Motor neuron (in vitro differentiated cells): ENCODE results near the gene TSPAN18. TPM values are rescaled to one million over a fixed set of nuclear protein-coding genes. Genes with fewer than 3 reads are reported as not detected.

ENCODE experiments used
- ATAC-seq, 8 experiments: fragments of 200-7000 bp; cut with Tn5 transposase; replicated peaks in 6 of 8; 2 replicates each; pipeline ENCODE4 v1.8.0; 2021; ENCODE audit warnings: mild to moderate bottlenecking in 8 of 8, moderate library complexity in 8 of 8
- H3K27ac ChIP-seq, 2 donors: fragments of 250-450 bp; sonication (Bioruptor Pico); 2 replicates each; pipeline ENCODE4 v1.9.0; 2021; ENCODE audit warnings: antibody characterized with exemption in 2 of 2, mild to moderate bottlenecking in 2 of 2, moderate library complexity in 1 of 2
- H3K4me1 ChIP-seq, 2 donors: fragments of 250-450 bp; sonication (Bioruptor Pico); replicated peaks in 1 of 2; 2 replicates each; pipeline ENCODE4 v1.6.1; 2021; ENCODE audit warnings: antibody characterized with exemption in 2 of 2, mild to moderate bottlenecking in 2 of 2, moderate library complexity in 1 of 2
- H3K4me3 ChIP-seq, 5 donors: fragments of 250-450 bp; sonication (Bioruptor Pico); 2 replicates each; pipeline ENCODE4 v1.9.0; 2021; ENCODE audit warnings: antibody characterized with exemption in 5 of 5, mild to moderate bottlenecking in 5 of 5, moderate library complexity in 4 of 5
- WGBS, 10 experiments: fragments of 450-650 bp; shearing (Covaris generic); methylation state at CpG; one replicate each; pipeline ENCODE4 v1.0.0; 2022; 5-methylcytosine and 5-hydroxymethylcytosine counted together
- in situ Hi-C, 9 experiments: fragments of 400-800 bp; cut with MboI; loops; one replicate each; pipeline ENCODE4 v1.15.0; 2021; ENCODE audit warnings: low sequenced_read_pairs in 9 of 9, low pct_unique_long_range_greater_than_20kb in 2 of 9; ENCODE audit not compliant: unreplicated experiment in 9 of 9
- total RNA-seq, 8 experiments: library from RNA; unstranded; fragments of 300-600 nt; gene quantifications; 2 replicates each; pipeline versions ENCODE4 v1.2.3 to v1.2.4, GENCODE V29; 2022

TSPAN18 gene
- total RNA-seq, 8 experiments from 2014 or later: 17.4 to 128 (median 30.2) TPM

DNA sequence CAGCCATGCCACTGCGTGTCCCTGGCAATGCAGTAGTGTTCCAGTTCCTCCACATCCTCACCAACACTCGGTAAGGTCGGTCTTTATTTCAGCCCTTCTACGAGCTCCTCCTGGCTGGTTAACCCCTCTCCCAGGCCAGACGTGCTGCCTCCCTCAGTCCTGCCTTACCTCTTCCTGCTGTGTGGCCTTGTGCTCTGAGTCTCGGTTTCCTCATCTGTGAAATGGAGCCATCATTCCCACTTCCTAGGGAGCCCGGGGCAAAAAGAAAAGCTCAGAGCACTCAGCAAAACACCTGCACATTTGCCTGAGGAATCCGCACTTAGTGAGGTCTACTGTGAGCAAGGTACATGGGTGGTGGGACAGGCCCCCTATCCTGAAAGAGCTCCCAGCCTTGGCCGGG is 214.1 kb downstream of the TSPAN18 start:
- Histone ChIP-seq H3K4me1 (peaks cover 41 to 57% of the 10 kb centered on the region in 2 donors), H3K4me3 (no peak overlapping the region), H3K27ac (no peak overlapping the region)
- in situ Hi-C loops: loop anchor here in 8 of 9 experiments (25.0 kb wide), 3 partner anchors 346 to 396 kb away; partner anchors contain the start of gene SYT13 (in 4 of the 8)
- WGBS, 10 experiments: 84 to 96% (median 91%) methylated on average over 2 to 5 of the region's 9 CpGs; no CpG with 5 or more reads in 4 of the 10 experiments
- no peak for ATAC-seq

GRCh38 chr11:44941259-44942021 is 214.7 kb downstream of the TSPAN18 start:
- no peak overlapping the region for H3K27ac ChIP-seq
- 20 to 100% (median 83%) methylated on average over 1 to 10 of the region's 12 CpGs; no CpG with 5 or more reads in 1 of the 10 experiments for WGBS, 10 experiments
- in situ Hi-C loops: loop anchor here in 8 of 9 experiments (25.0 kb wide), 3 partner anchors 346 to 396 kb away; partner anchors contain the start of gene SYT13 (in 4 of the 8)
- no peak overlapping the region for H3K4me3 ChIP-seq
- H3K4me1 ChIP-seq: peaks cover 47 to 64% of the 10 kb centered on the region in 2 donors
- ATAC-seq: no peak

- in situ Hi-C loops: loop anchor here in 8 of 9 experiments (25.0 kb wide), 3 partner anchors 345 to 395 kb away; partner anchors contain the start of gene SYT13 (in 4 of the 8)
- no peak for ATAC-seq
- no peak overlapping the region for H3K4me3 ChIP-seq
- peaks cover 52 to 70% of the 10 kb centered on the region in 2 donors for H3K4me1 ChIP-seq
- H3K27ac ChIP-seq: no peak overlapping the region
- 60 to 100% (median 85%) methylated on average over 1 to 6 of the region's 10 CpGs; no CpG with 5 or more reads in 6 of the 10 experiments for WGBS, 10 experiments
These were observed 215.5 kb downstream of the TSPAN18 start for GRCh38 chr11:44942029-44942955.

DNA sequence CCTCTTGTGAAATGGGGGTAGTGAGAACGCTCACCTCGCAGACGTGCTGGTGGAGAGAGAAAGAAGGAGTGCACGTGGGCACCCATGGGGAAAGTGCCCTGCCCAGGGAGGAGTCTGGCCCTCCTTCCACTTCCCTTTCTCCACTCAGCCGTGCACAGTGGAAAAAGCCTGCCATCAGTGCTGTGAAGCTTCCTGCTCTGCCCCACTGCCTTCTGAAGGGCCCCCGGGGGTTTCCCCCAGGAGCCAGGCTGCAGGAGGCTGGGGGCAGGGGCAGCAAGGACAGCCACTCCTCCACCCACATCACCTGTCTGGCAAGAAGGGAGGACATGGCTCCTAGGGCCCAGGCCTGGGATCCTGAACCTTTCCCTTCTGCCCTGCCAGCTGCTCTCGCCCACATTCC is 216.4 kb downstream of the TSPAN18 start:
- in situ Hi-C loops: loop anchor here in 8 of 9 experiments (25.0 kb wide), 3 partner anchors 344 to 394 kb away; partner anchors contain the start of gene SYT13 (in 4 of the 8)
- 60 to 100% (median 73%) methylated on average over 1 to 2 of the region's 7 CpGs; no CpG with 5 or more reads in 6 of the 10 experiments for WGBS, 10 experiments
- Histone ChIP-seq H3K4me3 (no peak overlapping the region), H3K4me1 (peaks cover 54 to 73% of the 10 kb centered on the region in 2 donors), H3K27ac (no peak overlapping the region)
- no peak for ATAC-seq

DNA sequence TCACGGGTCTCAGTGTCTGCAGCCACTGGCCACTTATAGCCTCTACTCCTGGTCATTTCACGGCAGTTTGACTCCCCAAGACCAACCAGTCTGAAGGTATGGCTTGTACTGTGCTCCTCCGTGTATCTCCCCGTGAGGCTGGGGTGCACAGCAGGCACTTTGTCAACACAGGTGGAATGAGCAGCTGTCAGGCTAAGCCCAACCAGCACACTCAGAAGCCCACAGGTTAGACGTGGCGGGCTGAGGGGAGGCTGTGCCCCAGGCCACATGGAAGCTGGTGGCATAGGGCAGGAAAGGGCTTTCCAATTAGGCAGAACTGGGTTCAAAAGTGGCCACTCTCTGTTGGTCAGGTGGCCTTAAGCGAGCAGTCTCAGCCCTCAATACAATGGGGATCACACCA is 216.9 kb downstream of the TSPAN18 start:
- H3K27ac ChIP-seq: no peak overlapping the region
- no peak for ATAC-seq
- H3K4me3 ChIP-seq: no peak overlapping the region
- in situ Hi-C loops: loop anchor here in 8 of 9 experiments (25.0 kb wide), 3 partner anchors 344 to 394 kb away; partner anchors contain the start of gene SYT13 (in 4 of the 8)
- 53 to 100% (median 73%) methylated on average over 1 to 3 of the region's 7 CpGs; no CpG with 5 or more reads in 5 of the 10 experiments for WGBS, 10 experiments
- peaks cover 54 to 71% of the 10 kb centered on the region in 2 donors for H3K4me1 ChIP-seq

DNA sequence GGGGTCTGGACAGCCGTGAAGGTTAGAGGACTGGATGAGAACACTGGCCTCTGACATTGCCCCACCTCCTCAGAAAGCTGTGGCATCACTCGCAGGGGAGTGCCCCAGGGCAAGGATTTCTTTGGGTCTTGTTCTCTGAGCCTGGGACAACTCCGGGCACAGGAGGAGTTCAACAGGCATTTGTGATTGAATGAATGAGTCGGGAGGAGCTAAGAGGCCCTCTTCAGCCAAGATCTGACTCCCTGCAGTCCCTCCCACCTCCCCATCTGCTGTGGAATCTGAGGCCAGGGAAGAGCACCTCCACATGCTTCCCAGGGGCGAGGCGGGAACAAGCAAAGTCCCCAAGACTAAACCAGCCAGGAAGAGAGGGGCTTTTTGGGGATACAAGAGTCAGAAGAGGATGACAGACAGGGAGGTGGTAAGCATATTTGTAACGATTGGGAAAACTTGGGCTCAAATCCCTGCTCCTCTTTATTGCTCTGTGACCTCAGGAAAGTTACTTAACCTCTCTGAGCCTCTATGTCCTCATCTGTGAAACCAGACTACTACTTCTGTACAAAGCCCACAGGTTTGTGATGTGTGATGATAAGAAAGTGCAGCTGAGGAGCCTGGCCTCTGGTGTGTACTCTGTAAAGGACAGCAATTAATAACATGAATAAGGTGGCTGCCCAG is 217.6 kb downstream of the TSPAN18 start:
- in situ Hi-C loops: loop anchor here in 8 of 9 experiments (25.0 kb wide), 3 partner anchors 343 to 393 kb away; partner anchors contain the start of gene SYT13 (in 4 of the 8)
- peak in 1 of 8 experiments; percentile 9 for ATAC-seq

GRCh38 chr11:44944853-44945235 is 218.1 kb downstream of the TSPAN18 start:
- Histone ChIP-seq H3K27ac (peak overlapping the region in 1 of 2 donors; percentile 80), H3K4me1 (peaks cover 50 to 66% of the 10 kb centered on the region in 2 donors), H3K4me3 (no peak overlapping the region)
- 40 to 60% methylated on average over 1 of the region's 3 CpGs; no CpG with 5 or more reads in 8 of the 10 experiments for WGBS, 10 experiments
- peak in 5 of 8 experiments; percentile 15 to 39 (median 24) for ATAC-seq
- in situ Hi-C loops: loop anchor here in 8 of 9 experiments (25.0 kb wide), 3 partner anchors 342 to 392 kb away; partner anchors contain the start of gene SYT13 (in 4 of the 8)

More for the DNA sequence above, 217.6 kb downstream of the TSPAN18 start:
- H3K27ac ChIP-seq: peak overlapping the region in 1 of 2 donors; percentile 7
- peaks cover 53 to 72% of the 10 kb centered on the region in 2 donors for H3K4me1 ChIP-seq
- 14 to 80% (median 25%) methylated on average over 1 to 5 of the region's 7 CpGs; no CpG with 5 or more reads in 1 of the 10 experiments for WGBS, 10 experiments
- H3K4me3 ChIP-seq: no peak overlapping the region

DNA sequence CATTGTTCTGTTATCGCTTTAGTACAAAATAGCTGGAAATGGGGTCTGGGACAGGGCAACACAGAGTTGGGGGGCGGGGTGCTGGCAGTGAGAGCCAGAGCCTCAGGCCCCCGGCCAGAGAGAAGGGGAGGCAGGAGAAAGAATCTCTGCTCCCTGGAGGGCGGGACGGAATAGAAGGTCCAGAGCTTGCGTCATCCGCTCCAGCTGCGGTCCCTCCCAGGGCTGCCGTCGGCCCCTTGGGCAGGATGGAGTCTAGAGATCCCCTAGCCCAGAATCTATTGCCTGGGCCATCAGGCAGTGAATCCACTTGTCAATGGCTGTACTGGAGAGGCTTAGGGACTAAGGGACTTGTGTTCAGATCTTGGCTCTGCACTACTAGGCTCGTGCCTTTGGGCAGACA is 218.9 kb downstream of the TSPAN18 start:
- Histone ChIP-seq H3K27ac (peak overlapping the region; percentile 61 to 80), H3K4me3 (no peak overlapping the region), H3K4me1 (peaks cover 41 to 58% of the 10 kb centered on the region in 2 donors)
- in situ Hi-C loops: loop anchor here in 8 of 9 experiments (25.0 kb wide), 3 partner anchors 342 to 392 kb away; partner anchors contain the start of gene SYT13 (in 4 of the 8)
- ATAC-seq: peak in 4 of 8 experiments; percentile 5 to 49 (median 12)
- WGBS, 10 experiments: 67 to 80% methylated on average over 1 to 4 of the region's 11 CpGs; no CpG with 5 or more reads in 8 of the 10 experiments

- Histone ChIP-seq H3K27ac (peak overlapping the region; percentile 61 to 80), H3K4me3 (no peak overlapping the region), H3K4me1 (peaks cover 39 to 59% of the 10 kb centered on the region in 2 donors)
- 7 to 92% (median 20%) methylated on average over 1 to 5 of the region's 12 CpGs; no CpG with 5 or more reads in 7 of the 10 experiments for WGBS, 10 experiments
- in situ Hi-C loops: loop anchor here in 8 of 9 experiments (25.0 kb wide), 3 partner anchors 341 to 391 kb away; partner anchors contain the start of gene SYT13 (in 4 of the 8)
- ATAC-seq: peak in 7 of 8 experiments; percentile 12 to 76 (median 73)
These were observed 219.5 kb downstream of the TSPAN18 start for GRCh38 chr11:44946263-44946662.

DNA sequence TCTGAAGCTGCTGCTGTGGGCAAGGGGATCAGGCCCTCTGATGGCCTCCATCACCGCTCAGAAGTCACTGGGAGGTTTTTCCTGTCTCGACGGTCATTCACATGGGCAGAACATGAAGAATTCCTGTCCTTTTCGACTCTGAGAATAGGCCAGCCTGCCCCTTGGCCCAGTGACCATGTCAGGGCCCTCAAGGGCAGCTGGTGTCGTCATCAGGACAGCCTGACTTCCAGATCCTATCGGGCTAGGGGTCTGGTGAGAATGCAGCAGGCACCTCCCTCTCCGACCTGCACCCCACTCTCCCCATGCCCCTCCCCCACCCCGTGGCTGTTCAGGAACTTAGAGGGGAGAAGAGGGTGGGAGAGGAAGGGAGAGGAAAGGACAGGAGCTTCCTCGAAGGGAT is 220.4 kb downstream of the TSPAN18 start:
- in situ Hi-C loops: loop anchor here in 8 of 9 experiments (25.0 kb wide), 3 partner anchors 340 to 390 kb away; partner anchors contain the start of gene SYT13 (in 4 of the 8)
- Histone ChIP-seq H3K27ac (peak overlapping the region; percentile 61 to 80), H3K4me3 (no peak overlapping the region), H3K4me1 (peaks cover 39 to 61% of the 10 kb centered on the region in 2 donors)
- 27 to 80% (median 60%) methylated on average over 1 to 4 of the region's 9 CpGs; no CpG with 5 or more reads in 5 of the 10 experiments for WGBS, 10 experiments
- ATAC-seq: no peak

GRCh38 chr11:44948155-44948554 is 221.4 kb downstream of the TSPAN18 start:
- 83 to 100% (median 95%) methylated on average over 1 to 2 of the region's 3 CpGs; no CpG with 5 or more reads in 6 of the 10 experiments for WGBS, 10 experiments
- in situ Hi-C loops: loop anchor here in 8 of 9 experiments (25.0 kb wide), 3 partner anchors 339 to 389 kb away; partner anchors contain the start of gene SYT13 (in 4 of the 8)
- Histone ChIP-seq H3K4me1 (peaks cover 39 to 53% of the 10 kb centered on the region in 2 donors), H3K4me3 (no peak overlapping the region), H3K27ac (no peak overlapping the region)
- no peak for ATAC-seq
